ENCODE results near the gene VPS4B.

Gene VPS4B

GRCh38 chr18:63422087-63422863 is at the start of gene VPS4B:
TSS of gene VPS4B (minus strand) at chr18:63422476. CDS start at chr18:63422259, 217 bp downstream.
- peak within 1 kb of the TSS; percentile 98 for H3K4me3 ChIP-seq (ENCODE audit: low read depth, low read length)
- ChIA-PET CTCF (interaction anchor here (0.6 to 1.4 kb wide), 2 partner anchors 16 to 17 kb away, joined by 3 to 8 read pairs; no protein-coding TSS in a partner anchor), POLR2A (interaction anchor here (0.6 to 1.4 kb wide), 6 partner anchors 11 to 421 kb away, joined by 3 to 8 read pairs (median 4); no protein-coding TSS in a partner anchor)
- TF ChIP-seq CTCF (IDR thresholded peaks at IDR 0.05; ENCODE audit: insufficient read depth, low read length, missing control alignments) = no peak
- DNase-seq (ENCODE audit: low read depth, low spot score) = peak; percentile 97

DNA sequence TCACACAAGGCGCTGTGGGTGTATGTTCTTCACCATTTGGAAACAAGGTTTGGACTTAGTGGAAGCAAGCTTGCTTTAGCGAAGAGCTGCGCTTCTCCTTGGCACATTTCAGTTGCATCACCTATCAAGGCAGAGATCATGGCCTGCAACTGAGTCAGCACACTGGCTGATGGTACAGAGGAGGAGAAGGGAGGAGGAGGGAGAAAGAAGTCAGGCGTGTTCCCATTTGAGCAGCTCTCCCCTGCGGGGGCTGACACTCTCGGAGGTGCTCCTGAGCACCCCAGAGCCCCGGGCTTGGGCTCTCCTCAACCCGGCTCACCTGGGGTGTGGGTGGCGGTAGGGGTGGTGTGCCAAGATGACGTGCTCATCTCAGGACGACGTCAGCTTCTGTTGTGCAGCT is 48.5 kb upstream of the VPS4B start:
- H3K4me3 ChIP-seq (ENCODE audit: low read depth, low read length) = no peak overlapping the region
- DNase-seq (ENCODE audit: low read depth, low spot score) = no peak
- TF ChIP-seq CTCF (IDR thresholded peaks at IDR 0.05; ENCODE audit: insufficient read depth, low read length, missing control alignments) = no peak
- POLR2A ChIA-PET = no interaction called here
- CTCF ChIA-PET = no interaction called here

DNA sequence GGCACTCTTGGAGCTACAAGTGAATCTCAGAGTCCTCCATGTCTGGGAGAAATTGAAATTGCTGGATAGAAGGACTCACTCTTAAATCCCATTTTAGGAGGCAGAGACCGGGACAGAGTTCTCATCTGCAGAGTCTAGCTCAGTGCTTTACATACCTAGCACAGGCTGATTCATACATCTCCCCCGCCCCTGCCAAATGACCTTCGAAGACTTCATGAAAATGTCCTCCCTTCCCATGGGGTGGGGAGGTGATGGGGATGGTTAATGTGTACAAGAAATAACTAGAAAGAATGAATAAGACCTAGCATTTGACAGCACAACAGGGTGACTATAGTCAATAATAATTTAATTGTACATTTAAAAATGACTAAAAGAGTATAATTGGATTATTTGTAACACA is 46.3 kb upstream of the VPS4B start:
- no peak overlapping the region for H3K4me3 ChIP-seq (ENCODE audit: low read depth, low read length)
- no peak for TF ChIP-seq CTCF (IDR thresholded peaks at IDR 0.05; ENCODE audit: insufficient read depth, low read length, missing control alignments)
- no peak for DNase-seq (ENCODE audit: low read depth, low spot score)
- CTCF ChIA-PET = interaction anchor here (1.0 kb wide), 1 partner anchor 109 kb away, joined by 3 read pairs; no protein-coding TSS in a partner anchor
- POLR2A ChIA-PET = no interaction called here

DNA sequence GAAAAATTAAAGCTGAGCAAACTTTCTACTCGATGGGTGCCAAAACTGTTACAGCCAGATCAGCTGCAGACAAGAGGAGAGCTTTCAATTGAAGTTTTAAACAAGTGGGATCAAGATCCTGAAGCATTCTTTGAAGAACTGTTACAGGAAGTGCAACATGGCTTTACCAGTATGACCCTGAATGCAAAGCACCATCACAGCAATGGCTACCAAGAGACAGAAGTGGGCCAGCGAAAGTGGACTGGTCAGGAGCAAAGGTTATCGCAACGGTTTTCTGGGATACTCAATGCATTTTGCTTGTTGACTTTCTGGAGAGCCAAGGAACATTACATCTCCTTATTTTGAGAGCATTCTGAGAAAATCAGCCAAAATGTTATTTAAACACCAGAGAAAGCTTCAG is 45.4 kb upstream of the VPS4B start:
- H3K4me3 ChIP-seq (ENCODE audit: low read depth, low read length) = no peak overlapping the region
- DNase-seq (ENCODE audit: low read depth, low spot score) = no peak
- ChIA-PET CTCF (interaction anchor here (1.0 to 1.2 kb wide), 2 partner anchors 38 to 110 kb away, joined by 3 to 4 read pairs; no protein-coding TSS in a partner anchor), POLR2A (no interaction called here)
- no peak for TF ChIP-seq CTCF (IDR thresholded peaks at IDR 0.05; ENCODE audit: insufficient read depth, low read length, missing control alignments)

DNA sequence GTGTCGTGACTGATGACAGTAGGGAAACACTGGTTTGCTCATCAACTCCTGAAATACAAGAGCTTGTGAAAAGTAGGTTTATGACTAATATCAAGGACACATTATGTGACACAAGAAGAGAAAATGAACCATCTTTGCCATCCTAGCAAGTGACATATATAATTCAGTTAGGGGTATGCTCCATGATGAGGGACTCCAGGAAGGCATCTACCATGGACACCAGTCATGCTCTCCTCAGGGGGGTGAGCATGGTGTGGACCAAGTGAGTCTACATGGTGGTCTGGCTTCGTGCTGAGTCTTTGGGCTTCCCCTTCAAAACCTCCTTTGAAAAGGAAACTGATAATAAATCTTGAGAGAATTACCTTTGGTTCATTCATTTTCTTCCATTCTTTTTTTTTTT is 42.8 kb upstream of the VPS4B start:
- ChIA-PET CTCF (interaction anchor here (1.5 kb wide), 1 partner anchor 26 kb away, joined by 4 read pairs; no protein-coding TSS in a partner anchor), POLR2A (no interaction called here)
- TF ChIP-seq CTCF (IDR thresholded peaks at IDR 0.05; ENCODE audit: insufficient read depth, low read length, missing control alignments) = no peak
- no peak for DNase-seq (ENCODE audit: low read depth, low spot score)
- no peak overlapping the region for H3K4me3 ChIP-seq (ENCODE audit: low read depth, low read length)

DNA sequence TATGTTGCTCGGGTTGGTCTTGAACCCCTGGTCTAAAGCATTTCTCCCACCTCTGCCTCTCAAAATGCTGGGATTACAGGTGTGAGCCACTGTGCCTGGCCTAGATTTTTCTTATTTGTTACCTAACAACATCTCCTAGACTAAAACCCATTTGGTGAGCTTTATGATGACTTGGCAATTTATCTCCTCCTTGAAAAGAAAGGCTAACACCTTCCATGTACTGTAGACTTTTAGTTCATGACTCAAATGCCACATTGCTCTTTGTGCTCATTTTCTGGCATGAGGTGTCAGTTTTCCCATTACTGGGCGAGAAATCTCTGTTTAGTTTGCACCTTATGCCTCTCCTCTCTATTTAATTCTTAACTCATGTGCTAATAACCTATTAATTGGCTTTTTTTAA is 42.2 kb upstream of the VPS4B start:
- ChIA-PET POLR2A (no interaction called here), CTCF (interaction anchor here (1.5 kb wide), 1 partner anchor 25 kb away, joined by 4 read pairs; no protein-coding TSS in a partner anchor)
- no peak for DNase-seq (ENCODE audit: low read depth, low spot score)
- TF ChIP-seq CTCF (IDR thresholded peaks at IDR 0.05; ENCODE audit: insufficient read depth, low read length, missing control alignments) = no peak
- H3K4me3 ChIP-seq (ENCODE audit: low read depth, low read length) = no peak overlapping the region
